Activated gamma-delta T cell treated with Interleukin-2 at 50 U/mL for 16 hours (primary cell): ENCODE measurements around the gene SERGEF.

Experiments used
- DNase-seq: peaks from one replicate; pipeline ENCODE4 v3.0.0-alpha.2; 2020

Gene SERGEF

DNA sequence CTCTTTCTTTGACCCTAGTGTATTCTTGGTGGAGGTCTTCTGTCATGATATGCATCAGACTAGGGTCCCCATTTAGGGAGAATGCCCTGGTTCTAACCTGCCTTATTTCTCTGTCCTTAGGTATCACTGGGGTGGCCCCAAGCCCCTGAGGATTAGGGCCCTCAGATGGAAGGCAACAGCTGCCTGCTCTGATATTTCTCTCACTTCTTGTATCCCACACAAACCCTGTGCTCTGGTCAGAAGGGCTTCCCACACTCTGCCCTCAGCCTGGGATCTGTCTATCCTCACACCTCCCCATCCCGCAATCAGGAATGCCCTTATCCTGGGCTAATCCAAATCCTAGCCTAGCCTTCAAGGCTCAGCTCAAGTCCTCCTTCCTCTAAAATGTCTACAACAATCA is 202.8 kb downstream of the SERGEF start:
- DNase-seq, result no peak

DNA sequence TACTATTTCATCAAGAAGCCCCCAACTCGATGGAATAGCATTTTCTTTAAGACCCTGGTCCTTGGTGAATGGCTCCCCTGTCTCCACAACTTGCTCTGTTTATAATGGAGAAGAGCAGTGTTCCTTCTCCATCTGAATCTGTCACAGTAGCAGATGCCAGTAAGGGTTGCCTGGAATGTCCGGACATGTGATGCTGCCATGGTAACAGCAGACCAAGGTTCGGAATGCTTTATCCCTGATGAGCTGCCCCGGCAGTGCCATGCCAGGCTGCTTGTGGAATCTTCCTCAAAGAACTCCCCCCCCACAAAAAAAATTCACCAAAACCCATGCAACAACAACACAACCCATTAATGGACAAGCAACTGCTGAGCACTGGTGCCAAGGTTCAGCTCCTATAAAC is 205.8 kb downstream of the SERGEF start:
- no peak for DNase-seq

DNA sequence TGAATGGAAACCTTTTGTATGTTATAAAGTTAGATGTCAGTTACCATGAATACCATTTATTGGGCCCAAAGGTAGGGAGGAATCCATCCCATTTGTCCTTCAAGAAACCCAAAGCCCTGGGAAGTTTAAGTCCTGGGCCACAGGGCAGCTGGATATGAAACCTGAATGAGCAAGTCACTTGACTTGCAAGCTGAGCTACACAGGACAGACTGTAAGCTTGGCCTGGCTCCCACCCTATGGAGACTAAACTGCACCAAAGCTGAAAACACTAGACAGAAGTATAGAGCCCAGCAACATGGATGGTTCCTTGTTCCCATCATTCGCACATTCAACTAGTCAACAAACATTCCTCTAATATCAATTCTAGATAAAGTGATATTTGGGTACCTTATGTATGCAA is 207.0 kb downstream of the SERGEF start:
- no peak for DNase-seq

DNA sequence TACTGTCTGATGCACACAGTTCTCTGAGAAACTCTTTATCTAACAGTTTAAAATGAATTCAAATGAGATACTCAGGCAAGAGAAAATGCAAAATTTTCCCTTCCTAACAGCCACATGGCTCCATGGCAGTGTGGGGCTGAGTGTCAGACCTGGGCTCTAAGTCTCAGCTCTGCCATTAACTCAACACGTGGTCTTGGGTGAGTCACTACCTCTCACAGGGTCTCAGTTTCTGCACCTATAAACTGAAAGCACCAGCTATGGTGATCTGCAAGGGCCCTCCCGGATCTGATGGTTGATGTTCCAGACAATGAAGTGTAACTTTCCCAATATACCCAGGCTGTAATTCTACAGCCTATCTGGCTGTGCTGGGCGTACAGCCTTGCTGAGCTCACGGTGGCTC is 207.8 kb downstream of the SERGEF start:
- no peak for DNase-seq

DNA sequence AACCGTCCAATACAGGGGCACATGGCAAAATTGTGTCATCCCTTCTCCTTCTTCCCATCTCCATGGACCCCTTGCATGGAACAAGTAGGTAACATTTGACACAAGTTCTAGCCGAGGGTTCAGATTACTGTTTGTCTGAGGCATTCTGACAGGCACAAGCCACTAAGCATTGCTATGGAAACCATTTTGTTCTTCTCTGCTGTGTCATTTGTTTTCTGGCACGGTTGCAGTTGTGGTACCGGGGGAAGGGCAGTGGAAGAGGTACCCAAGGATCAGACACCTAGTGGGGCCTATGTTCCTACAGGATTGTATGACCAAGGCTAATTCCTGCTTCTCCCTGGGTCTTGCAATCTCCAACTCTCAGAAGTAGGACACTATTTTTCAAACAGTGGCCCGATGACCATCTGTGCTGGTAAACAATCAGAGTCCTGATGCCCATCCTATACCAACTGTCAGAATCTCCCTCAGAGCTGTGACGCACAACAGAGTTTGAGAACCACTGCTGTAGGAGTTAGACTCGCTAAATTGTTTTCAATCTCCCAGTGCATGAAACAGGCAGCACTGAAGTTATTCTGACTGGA is 209.0 kb downstream of the SERGEF start:
- no peak for DNase-seq

DNA sequence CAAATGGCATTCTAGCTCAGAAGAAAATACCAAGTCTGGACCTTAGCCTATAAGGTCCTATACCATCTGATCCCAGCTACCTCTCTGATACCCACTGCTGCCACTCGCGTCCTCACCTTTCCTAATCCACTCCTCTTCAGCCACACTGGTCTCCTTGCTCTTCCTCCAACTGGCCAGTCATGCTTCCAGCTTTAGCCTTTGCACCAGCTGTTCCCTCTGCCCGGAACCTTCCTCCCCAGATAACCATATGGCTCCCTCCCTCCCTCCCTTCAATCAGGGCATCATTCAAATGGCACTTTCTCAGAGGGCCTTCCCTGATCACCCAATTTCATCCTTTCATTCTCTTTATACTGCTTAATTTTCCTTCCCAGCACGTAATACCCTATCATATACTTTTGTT is 210.4 kb downstream of the SERGEF start:
- no peak for DNase-seq

DNA sequence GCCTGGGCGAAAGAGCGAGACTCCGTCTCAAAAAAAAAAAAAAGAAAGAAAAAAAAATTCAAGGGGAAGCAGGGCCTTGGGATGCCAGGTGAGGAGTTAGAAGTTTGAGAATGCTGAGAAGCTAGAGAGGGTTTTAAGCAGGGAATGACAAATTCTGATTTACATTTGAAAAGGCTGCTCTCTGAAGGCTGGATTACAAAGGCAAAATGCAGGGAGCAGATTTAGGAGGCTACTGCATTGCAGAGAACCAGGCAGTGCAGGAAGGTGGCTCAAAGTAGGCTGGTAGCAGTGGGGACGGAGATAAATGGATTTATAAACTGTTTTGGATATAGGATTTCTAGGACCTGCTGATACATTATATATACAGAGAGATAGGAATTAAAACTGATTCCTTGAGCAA is 211.7 kb downstream of the SERGEF start:
- no peak for DNase-seq

DNA sequence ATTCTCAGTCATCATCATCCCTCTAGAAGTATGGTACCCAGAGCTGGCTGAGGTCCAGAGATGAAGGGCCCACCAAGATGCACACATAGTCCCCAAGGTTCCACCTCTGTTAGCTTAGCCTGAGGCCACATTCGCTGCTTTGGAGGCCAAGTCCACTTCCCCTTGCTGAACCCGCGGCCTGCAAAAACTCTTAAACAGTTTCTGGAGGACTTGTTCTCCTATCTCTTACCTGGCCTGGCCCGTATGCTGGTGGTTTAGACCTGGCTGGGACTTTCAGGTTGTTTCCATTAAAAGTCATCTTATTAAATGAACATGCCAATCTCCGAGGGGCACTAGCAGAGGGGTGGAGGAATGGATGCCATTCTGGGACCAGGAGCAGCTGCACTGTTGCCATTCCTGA is 213.7 kb downstream of the SERGEF start:
- no peak for DNase-seq

DNA sequence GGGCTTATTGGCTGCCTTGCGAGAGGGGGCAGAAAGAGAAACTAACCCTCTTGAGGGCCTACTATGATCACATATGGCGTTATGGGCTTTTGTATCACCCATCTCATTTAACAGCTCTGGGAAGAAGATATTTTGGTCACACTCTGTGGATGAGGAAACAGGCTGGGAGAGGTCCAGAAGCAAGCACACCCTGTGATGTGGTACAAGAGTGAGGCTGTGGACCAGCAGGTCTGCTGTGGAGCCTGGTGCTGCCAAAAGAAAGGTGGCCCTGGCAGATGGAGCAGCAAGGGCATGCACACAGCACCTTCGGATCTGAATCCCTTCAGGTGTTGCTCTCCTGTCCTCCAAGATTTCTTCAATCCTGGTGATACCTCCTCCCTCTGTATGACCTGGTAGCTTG is 214.1 kb downstream of the SERGEF start:
- DNase-seq, result no peak

DNA sequence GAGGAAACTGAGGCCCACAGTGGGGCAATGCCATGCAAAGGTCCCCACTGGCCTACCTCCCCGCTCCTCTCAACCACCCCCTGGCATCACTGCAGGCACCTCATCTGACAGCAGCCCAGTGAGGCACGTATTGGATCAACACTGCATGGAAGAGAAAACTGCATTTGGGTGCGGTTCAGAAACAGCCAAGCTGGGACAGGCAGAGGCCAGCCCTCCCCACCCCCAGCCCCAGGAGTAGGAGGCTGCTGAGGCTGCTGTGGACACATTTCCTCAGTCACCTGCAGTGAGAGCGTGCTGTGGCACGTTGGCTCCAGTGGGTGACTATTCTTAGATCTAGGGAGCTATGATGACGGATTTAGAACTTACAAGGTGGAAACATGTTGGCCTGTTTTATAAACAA is 214.6 kb downstream of the SERGEF start:
- no peak for DNase-seq

DNA sequence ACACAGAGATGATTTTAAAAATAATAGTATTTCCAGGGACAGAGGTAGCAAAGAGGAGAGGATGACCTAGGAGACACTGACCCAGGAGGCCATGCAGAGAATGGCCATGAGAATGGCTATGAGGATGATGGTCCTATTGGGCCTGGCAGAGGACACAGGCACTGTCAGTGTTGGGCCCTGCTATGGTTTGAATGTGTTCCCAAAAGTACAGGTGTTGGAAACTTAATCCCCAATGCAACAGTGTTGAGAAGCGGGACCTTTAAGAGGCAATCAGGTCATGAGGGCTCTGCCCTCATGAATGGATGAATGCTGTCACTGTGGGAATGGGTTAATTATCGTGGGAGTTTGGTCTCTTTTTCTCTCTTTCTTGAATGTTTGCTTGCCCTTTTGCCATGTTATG is 216.7 kb downstream of the SERGEF start:
- DNase-seq, result no peak

DNA sequence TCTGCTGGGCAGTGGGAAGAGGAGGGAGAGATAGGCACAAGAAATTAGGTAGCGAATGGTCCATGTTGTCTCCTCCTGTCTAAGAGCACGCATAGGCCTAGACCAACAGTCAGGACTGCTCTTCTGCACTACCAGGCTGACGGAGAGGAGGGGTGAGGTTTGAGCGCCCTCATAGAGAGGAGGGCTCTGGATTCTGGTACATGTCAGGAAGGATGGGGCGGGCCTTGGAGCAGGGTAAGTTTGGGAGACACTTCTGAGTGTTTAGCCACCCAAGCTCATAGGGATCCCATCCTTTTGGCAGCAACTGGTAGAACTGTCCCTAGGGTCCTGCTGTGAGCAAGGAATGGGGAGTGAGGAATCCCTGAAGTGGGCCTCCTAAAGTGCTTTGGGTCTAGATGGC is 217.9 kb downstream of the SERGEF start:
- no peak for DNase-seq

DNA sequence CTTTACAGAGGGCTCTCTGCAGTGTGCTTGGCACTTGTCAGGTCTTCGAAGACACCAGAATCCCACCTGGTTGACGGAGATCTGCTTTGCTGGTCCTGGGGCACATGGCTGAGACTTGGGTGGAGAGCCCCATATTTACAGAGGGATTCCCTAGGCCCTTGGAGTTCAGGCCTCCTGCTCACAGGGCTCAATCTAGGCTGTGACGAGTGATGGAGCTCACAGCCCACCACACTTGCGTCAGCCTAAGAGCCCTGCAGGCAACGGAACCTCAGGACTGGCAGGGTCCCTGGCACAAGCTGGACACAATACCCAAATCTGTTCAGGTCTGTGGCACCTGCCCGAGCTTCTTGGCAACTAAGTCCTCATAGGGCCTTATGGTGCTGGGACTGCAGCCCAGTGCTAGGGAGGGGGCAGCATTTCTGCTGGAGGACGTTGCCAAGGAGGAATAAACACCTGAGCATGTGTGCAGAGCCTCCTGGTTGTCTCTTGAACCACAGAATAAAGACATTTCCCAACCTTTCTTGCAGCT is 219.1 kb downstream of the SERGEF start:
- no peak for DNase-seq

DNA sequence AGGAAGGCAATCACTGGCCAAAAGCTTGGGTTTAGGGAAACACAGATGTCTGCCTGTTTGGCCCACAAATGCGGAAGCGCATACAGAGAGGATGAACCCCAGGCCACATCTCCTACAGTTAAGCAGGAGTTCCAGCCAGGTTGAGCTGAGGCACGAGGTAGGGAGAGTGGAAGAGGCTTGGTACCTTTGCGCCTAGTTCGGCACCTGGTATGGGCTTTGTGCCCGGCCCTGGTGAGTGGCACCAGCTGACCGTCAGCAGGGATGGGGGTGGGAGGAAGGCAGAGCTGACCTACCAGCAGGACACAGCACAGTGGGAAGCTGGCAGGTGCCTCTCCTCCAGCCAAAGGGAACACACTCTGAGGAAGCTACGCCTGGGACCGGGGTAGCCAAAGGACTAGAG is 220.7 kb downstream of the SERGEF start:
- DNase-seq, result no peak

DNA sequence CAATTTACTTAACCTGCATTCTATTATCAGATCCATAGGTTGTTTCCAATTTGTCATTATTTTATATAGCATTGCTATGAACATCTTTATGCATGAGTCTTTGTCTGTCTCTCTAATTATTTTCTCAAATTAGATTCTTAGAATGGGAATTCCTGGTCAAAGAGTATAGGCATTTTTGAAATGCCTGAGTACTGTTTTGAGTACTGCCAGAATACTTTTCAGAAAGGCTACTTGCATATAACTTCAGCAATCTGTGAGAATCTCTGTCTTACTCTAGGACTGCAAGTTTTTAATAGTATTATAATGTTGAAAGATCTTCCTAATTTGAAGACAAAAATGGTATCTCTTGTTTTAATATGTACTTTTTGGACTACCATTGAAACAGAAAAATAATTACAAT is 221.7 kb downstream of the SERGEF start:
- DNase-seq, result no peak

DNA sequence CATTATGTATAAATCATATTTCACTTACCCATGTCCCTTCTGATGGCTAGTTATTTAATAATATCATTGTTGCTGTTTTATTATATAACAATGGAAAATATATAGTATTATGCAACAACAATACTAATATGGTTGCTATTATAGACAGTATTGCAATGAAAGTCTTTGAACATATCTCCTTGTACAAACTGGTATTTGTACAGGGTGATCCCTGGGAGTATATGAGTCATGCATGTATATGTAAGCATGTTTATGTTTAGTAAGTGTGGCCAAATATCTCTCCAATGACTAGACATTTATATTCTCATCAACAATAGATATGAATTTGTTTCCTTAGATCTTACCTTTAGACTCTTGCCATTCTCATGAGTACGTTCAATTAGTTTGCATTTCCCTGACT is 222.4 kb downstream of the SERGEF start:
- no peak for DNase-seq

DNA sequence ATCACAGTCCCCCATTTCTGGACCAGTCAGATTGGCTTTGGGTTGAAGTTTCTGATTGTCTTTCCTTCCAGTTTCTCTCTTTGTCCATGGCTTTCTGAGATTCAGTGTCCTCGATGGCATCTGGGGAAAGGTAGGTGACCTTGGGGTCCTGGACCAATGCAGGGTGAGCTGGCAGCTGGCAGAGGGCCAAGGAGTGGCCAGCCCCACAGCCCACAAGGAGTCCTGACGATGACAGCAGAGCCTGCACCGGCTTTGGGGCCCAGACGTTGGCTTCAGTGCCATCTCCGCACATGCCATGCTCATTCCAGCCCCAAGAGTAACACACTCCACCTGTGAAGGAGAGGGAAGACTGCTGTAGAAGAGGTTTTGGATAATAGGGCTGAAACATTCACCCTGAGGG is 224.8 kb downstream of the SERGEF start:
- no peak for DNase-seq

DNA sequence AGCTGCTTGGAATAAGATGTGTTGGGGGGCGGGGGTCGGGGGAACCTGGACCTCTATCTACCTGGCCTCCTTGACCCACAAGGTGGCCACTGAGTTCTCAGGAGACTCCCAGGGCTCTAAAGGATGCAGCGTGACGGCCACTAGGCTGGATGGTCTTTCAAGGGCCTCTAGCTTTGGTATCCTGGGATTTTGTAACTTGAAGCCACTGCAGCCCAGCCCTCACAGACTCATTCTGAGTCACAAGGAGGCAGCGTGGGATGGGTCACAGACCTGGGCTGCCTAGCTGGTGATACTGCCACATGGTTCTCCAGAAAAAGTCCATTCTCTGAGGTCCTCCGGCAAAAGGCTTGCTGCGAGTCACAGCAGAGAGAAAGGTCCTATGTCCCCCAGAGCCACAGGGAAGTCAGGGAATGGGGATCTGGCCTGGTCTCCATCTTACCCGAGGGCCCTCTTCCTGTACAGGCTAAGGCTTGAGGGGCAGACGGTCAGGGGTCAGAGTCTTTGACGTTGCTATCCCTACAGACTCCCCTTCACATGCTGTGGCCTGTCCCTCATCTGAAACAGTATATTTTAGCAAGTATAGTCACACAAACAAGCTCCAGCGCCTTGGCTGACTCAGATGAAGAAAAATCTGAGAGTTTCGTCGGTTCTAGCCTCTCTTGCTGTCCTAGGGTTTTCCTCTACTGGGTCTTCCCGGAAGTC is 225.9 kb downstream of the SERGEF start:
- DNase-seq, result no peak

DNA sequence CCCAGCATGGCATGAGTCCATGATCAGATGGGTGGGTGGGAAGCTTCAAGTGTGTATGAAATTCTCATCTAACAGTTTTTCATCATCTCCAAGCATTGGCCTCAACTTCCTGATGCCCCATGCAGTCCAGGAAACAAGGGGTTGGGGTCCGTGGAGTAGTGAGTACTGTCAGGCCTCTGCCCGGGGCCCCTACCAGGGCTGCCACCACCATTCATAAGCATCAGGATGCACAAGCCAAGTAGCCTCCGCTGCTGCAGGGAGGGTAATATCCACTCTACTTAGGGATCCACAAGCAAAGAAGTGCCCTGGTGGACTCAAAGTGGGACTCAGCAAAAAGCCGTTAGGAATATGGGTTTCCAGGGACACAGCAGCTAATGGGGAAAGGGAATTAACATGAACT is 229.0 kb downstream of the SERGEF start:
- no peak for DNase-seq

DNA sequence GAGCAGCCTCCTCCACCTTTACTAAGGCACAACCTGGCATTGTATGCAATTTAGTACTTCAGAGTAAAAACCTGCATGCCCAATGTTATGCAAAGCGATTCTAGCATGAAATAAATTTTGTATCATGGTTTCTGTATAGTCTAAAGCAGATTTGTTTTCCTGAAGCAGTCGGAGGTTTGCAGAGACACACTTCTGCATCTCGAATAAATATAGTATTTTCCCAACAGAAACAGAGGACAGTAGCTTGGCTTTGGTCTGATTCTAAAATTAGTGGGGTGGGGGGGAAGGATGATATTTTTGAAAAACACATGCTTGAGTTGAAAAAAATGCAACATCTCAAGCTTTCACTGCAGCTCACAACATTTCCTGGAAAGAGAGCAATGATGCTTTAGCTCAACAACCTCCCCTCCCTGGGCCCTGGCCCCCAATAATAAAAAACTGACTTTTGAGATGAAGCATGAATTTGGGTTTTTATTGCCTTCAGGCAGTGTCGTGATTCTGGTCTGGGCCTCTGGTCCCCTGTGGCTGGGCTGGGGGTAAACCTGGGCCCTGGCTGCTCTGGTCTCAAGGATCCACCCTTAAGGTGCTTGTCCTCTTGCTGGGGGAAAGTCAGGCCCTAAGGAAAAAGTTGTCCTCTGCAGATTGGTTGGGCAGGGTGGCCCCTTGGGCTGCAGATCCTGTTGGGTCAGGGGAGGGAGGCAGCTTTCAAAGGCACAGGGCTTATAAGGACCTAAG is 230.1 kb downstream of the SERGEF start:
- DNase-seq, result no peak

DNA sequence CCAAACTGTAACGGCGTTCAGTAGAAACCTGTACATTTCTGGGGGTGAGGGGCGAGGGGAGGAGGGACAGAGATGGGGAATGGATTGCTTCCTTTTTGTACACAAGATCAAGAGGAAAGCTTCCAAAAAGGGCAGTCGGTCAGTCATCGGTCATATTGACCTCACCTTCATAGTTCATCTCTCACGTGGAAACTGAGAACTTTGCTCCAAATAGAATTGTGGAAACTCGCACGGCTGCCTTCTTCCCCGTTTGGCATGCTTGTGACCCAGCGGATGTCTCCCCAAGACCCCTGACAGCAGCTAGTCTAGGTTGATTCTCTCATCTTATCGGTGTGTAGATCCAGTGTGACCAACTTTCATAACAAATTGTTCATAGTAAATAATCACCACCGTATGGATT is 230.7 kb downstream of the SERGEF start:
- no peak for DNase-seq

DNA sequence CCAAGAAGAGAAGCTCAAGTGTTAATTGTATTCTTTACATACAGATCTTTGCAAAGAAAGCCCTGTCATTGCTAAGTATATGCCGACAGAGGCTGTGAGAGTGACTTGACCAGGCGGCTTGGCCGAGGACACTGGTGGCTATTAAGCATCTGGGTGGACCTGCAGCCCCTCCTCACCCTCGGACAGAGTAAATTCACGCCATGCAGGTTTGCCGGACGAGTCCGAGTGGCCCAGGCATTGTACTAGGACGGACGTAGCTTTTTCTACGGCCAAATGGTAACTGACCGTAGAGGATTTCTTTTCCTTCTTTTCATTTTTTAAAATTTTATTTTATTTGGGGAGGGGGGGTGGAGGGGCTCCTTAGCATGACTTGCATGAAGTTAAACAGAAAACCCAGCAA is 231.2 kb downstream of the SERGEF start:
- no peak for DNase-seq

DNA sequence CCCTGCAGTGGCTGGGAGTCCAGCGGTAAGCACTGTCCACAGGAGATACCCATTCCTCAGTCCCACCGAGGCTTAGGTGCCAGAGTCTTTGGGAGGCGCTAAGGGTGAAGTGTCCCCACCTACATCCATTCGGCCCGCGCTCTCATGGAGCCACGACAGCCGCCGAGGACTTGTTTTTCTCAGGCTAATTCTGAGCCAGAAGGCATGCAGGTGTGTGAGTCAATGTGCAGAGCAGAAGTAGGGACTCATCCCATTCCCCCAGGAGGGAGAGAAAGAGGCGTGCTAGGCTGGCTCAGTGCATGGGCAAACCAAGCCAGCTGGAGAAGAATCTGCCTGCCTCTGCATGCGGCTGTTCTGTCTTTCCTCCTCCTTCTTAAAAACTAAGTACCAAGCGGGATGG is 231.6 kb downstream of the SERGEF start:
- no peak for DNase-seq

DNA sequence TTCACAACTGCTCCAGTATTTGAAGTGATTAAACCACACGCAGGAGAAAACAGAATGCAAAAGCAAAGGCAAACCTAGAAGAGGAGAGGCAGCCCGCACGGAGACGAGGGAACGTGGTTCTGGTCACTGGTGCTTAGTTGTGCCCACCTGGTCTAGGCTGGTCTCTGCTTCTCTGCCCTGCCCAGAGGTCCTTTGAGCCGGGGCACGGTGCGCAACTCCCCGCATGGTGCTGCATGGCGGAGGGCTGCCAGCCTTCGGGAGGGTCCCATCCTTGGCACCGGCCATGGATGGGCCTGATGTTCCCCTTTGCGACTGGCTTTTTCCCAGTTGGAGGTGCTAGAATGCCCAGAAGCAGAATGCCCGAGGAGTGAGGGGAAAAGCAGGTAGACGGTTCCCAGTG is 232.2 kb downstream of the SERGEF start:
- no peak for DNase-seq
